Aorta (tissue), 5 donors: Measurements from ENCODE around the gene CDK5R1. TPM values are rescaled to one million over a fixed set of nuclear protein-coding genes. Genes with fewer than 3 reads are reported as not detected.

Source experiments
- ATAC-seq: fragments of 200-7000 bp; cut with Tn5 transposase; one replicate; pipeline ENCODE4 v1.9.1; 2022; ENCODE audit warnings: moderate library complexity; ENCODE audit not compliant: low FRiP score
- DNase-seq, 2 donors: peaks; one replicate each; pipeline ENCODE4 v3.0.0-alpha.2; 2020
- H3K27ac ChIP-seq, 2 donors: one replicate each; pipeline ENCODE4 v1.5.1; 2013; ENCODE audit warnings: low read length in 2 of 2, mild to moderate bottlenecking in 2 of 2, moderate library complexity in 2 of 2, control low read depth in 1 of 2, inconsistent platforms in 1 of 2, low read depth in 1 of 2
- H3K27me3 ChIP-seq, 2 donors: one replicate each; pipeline ENCODE4 v1.6.1; 2013; ENCODE audit warnings: control low read depth in 1 of 2, low read length in 1 of 2, mild to moderate bottlenecking in 1 of 2, moderate library complexity in 1 of 2; ENCODE audit not compliant: insufficient read depth in 2 of 2, control insufficient read depth in 1 of 2
- H3K36me3 ChIP-seq, 2 donors: one replicate each; pipeline ENCODE4 v1.6.1; 2013; ENCODE audit warnings: control low read depth in 1 of 2, low read length in 1 of 2, mild to moderate bottlenecking in 1 of 2; ENCODE audit not compliant: insufficient read depth in 2 of 2, control insufficient read depth in 1 of 2
- H3K4me1 ChIP-seq, 2 donors: one replicate each; pipeline ENCODE4 v1.6.1; 2013; ENCODE audit warnings: low read length in 2 of 2, control low read depth in 1 of 2, mild to moderate bottlenecking in 1 of 2, moderate library complexity in 1 of 2; ENCODE audit not compliant: insufficient read depth in 2 of 2, control insufficient read depth in 1 of 2
- H3K4me3 ChIP-seq, 2 donors: one replicate each; pipeline ENCODE4 v1.5.1; 2013; ENCODE audit warnings: low read length in 2 of 2, control low read depth in 1 of 2, mild to moderate bottlenecking in 1 of 2
- H3K9me3 ChIP-seq: one replicate; pipeline ENCODE4 v1.6.1; 2013; ENCODE audit warnings: mild to moderate bottlenecking, low read length; ENCODE audit not compliant: control insufficient read depth
- WGBS, 2 donors: extraction: QIAGEN DNeasy Blood & Tissue Kit; methylation state at CpG; one replicate each; pipeline ENCODE4 v1.1.7; 2013; 5-methylcytosine and 5-hydroxymethylcytosine counted together
- intact Hi-C, 2 donors: fragments of 100-400 bp; cut with DNase I; formaldehyde crosslinking; loops; one replicate each; pipeline versions ENCODE4 v1.14.2 to v1.15.0; 2022
- polyA plus RNA-seq, 2 donors: library from polyadenylated mRNA; stranded (reverse); fragments of 200-250 nt; gene quantifications; one replicate each; pipeline ENCODE4 v1.2.3, GENCODE V29; 2013
- total RNA-seq, 2 donors: library from RNA; stranded (reverse); fragmentation: NEBNext Ultra II Directional; extraction: Animal tissue kit (Norgen Biotek cat#: 25700); gene quantifications; one replicate each; pipeline ENCODE4 v1.2.1, GENCODE V29; 2021
- donor health status: healthy with polysubstance abuse.
- donor health status: Bipolar disorder and iron deficiency.
- donor health status: DM: no; HTN: no; CAD: no.
- donor health status: DM: no; HTN: no; CAD: no.
- donor health status: DM: yes; HTN: yes; CAD: no.

Gene CDK5R1
- total and polyA plus RNA-seq, 4 donors, result under 0.01 to 1.0 (median 0.67) TPM

GRCh38 chr17:32486111-32486700, 587 bp upstream of the CDK5R1 start:
- Histone ChIP-seq H3K36me3 (peaks cover 0 to 2% of the 10 kb centered on the region in 2 donors), H3K9me3 (no peaks in the 10 kb centered on the region), H3K27ac (peak overlapping the region in 1 of 2 donors; percentile 28), H3K27me3 (no peaks in the 10 kb centered on the region), H3K4me1 (no peaks in the 10 kb centered on the region), H3K4me3 (peak overlapping the region; percentile 57 to 73)
- 4 to 6% methylated on average over 32 to 72 of the region's 72 CpGs for WGBS, 2 donors
- DNase-seq (peak; percentile 71 to 89), ATAC-seq (peak; percentile 85)
- intact Hi-C loops, result loop anchor here in 1 of 2 donors (5.0 to 10.0 kb wide), 3 partner anchors 171 to 509 kb away; partner anchors contain the start of gene SPACA3

- 35 to 39% methylated on average over 54 to 59 of the region's 59 CpGs for WGBS, 2 donors
- H3K4me3 ChIP-seq, result peak overlapping the region; percentile 57 to 73
- intact Hi-C loops, result loop anchor here in 1 of 2 donors (5.0 to 10.0 kb wide), 3 partner anchors 170 to 507 kb away; partner anchors contain the start of gene SPACA3
- H3K36me3 ChIP-seq, result no peaks in the 10 kb centered on the region
- ATAC-seq (no peak), DNase-seq (no peak)
- no peaks in the 10 kb centered on the region for H3K27me3 ChIP-seq
- no peak overlapping the region for H3K27ac ChIP-seq
- no peaks in the 10 kb centered on the region for H3K9me3 ChIP-seq
- H3K4me1 ChIP-seq, result no peaks in the 10 kb centered on the region
Measured at GRCh38 chr17:32487473-32488176, 832 bp downstream of the CDK5R1 start.

GRCh38 chr17:32488177-32488542, 1.4 kb downstream of the CDK5R1 start:
- Histone ChIP-seq H3K9me3 (no peaks in the 10 kb centered on the region), H3K36me3 (no peaks in the 10 kb centered on the region), H3K4me3 (no peak overlapping the region), H3K27me3 (no peaks in the 10 kb centered on the region), H3K4me1 (no peaks in the 10 kb centered on the region), H3K27ac (no peak overlapping the region)
- intact Hi-C loops, result loop anchor here in 1 of 2 donors (5.0 to 10.0 kb wide), 3 partner anchors 169 to 507 kb away; partner anchors contain the start of gene SPACA3
- DNase-seq, result no peak
- WGBS, 2 donors, result 93 to 96% methylated on average over 16 of the region's 16 CpGs
- no peak for ATAC-seq

- Histone ChIP-seq H3K27me3 (no peaks in the 10 kb centered on the region), H3K4me1 (no peaks in the 10 kb centered on the region), H3K4me3 (no peak overlapping the region), H3K9me3 (no peaks in the 10 kb centered on the region), H3K36me3 (no peaks in the 10 kb centered on the region), H3K27ac (no peak overlapping the region)
- ATAC-seq, result no peak
- intact Hi-C loops, result loop anchor here in 1 of 2 donors (5.0 to 10.0 kb wide), 3 partner anchors 169 to 506 kb away; partner anchors contain the start of gene SPACA3
- DNase-seq, result no peak
- WGBS, 2 donors, result 96% methylated on average over 13 of the region's 13 CpGs
Measured at GRCh38 chr17:32488604-32489180, 1.9 kb downstream of the CDK5R1 start.

- H3K4me3 ChIP-seq, result no peak overlapping the region
- WGBS, 2 donors, result 92 to 93% methylated on average over 10 of the region's 10 CpGs
- H3K36me3 ChIP-seq, result no peaks in the 10 kb centered on the region
- no peaks in the 10 kb centered on the region for H3K27me3 ChIP-seq
- ATAC-seq, result no peak
- no peaks in the 10 kb centered on the region for H3K4me1 ChIP-seq
- intact Hi-C loops, result loop anchor here in 1 of 2 donors (5.0 to 10.0 kb wide), 3 partner anchors 168 to 505 kb away; partner anchors contain the start of gene SPACA3
- no peaks in the 10 kb centered on the region for H3K9me3 ChIP-seq
- DNase-seq, result no peak
- H3K27ac ChIP-seq, result no peak overlapping the region
Measured at GRCh38 chr17:32489320-32490100, 2.7 kb downstream of the CDK5R1 start.

GRCh38 chr17:32490101-32490482, 3.3 kb downstream of the CDK5R1 start:
- Histone ChIP-seq H3K27ac (no peak overlapping the region), H3K9me3 (no peaks in the 10 kb centered on the region), H3K4me1 (no peaks in the 10 kb centered on the region), H3K36me3 (no peaks in the 10 kb centered on the region), H3K27me3 (no peaks in the 10 kb centered on the region), H3K4me3 (no peak overlapping the region)
- ATAC-seq, result no peak
- 84 to 87% methylated on average over 16 of the region's 16 CpGs for WGBS, 2 donors
- no peak for DNase-seq
- intact Hi-C loops, result no loop called here

- Histone ChIP-seq H3K9me3 (no peaks in the 10 kb centered on the region), H3K4me3 (no peak overlapping the region), H3K27ac (no peak overlapping the region), H3K36me3 (no peaks in the 10 kb centered on the region), H3K4me1 (peaks cover 0 to 5% of the 10 kb centered on the region in 2 donors), H3K27me3 (no peaks in the 10 kb centered on the region)
- 87 to 90% methylated on average over 21 of the region's 21 CpGs for WGBS, 2 donors
- no peak for DNase-seq
- ATAC-seq, result no peak
- intact Hi-C loops, result no loop called here
Measured at GRCh38 chr17:32491371-32492263, 4.8 kb downstream of the CDK5R1 start.

GRCh38 chr17:32492264-32492589, 5.4 kb downstream of the CDK5R1 start:
- ATAC-seq (no peak), DNase-seq (no peak)
- Histone ChIP-seq H3K27ac (no peak overlapping the region), H3K4me1 (peaks cover under 1 to 5% of the 10 kb centered on the region in 2 donors), H3K4me3 (no peak overlapping the region), H3K36me3 (no peaks in the 10 kb centered on the region), H3K27me3 (no peaks in the 10 kb centered on the region), H3K9me3 (no peaks in the 10 kb centered on the region)
- 84 to 89% methylated on average over 4 of the region's 4 CpGs for WGBS, 2 donors
- intact Hi-C loops, result no loop called here
